ENCODE measurements around the gene B4GAT1.
"Not testable (repeated sequence)": the region's sequence is repeated elsewhere in the genome, so short reads cannot be mapped to it uniquely, and the experiment has no call there.

GRCh38 chr11:66350560-66351235, 3.3 kb upstream of the B4GAT1 start:
- not testable (repeated sequence) for TF ChIP-seq CTCF, POLR2A (IDR thresholded peaks at IDR 0.05)

All from testis (tissue), 2 donors.